K562 (cell line): ENCODE results near the gene TRIP6. TPM values are rescaled to one million over a fixed set of nuclear protein-coding genes. Genes with fewer than 3 reads are reported as not detected.

Experiments used
- ATF6 ChIP-seq: sonication (generic); formaldehyde crosslinking; IDR thresholded peaks from 2 replicates; pipeline ENCODE4 v1.4.0; 2020; ENCODE audit warnings: mild to moderate bottlenecking, missing genetic modification reagents
- CCNT2 ChIP-seq: IDR thresholded peaks from 2 replicates; pipeline ENCODE4 v1.6.1; 2011; ENCODE audit warnings: borderline replicate concordance, low read depth, mild to moderate bottlenecking, moderate library complexity, mixed read lengths, low read length; ENCODE audit not compliant: insufficient read length; ENCODE audit errors: extremely low read depth
- CTCF ChIP-seq, 3 experiments: IDR thresholded peaks in 2 of 3; conservative IDR thresholded peaks in 1 of 3; 2 replicates each; pipeline ENCODE4 v1.5.1; 2011 to 2012; ENCODE audit warnings: low read length in 3 of 3, mild to moderate bottlenecking in 3 of 3, control low read depth in 2 of 3, improper control_type of control experiment in 1 of 3, inconsistent platforms in 1 of 3, low read depth in 1 of 3, mixed read lengths in 1 of 3, moderate library complexity in 1 of 3; ENCODE audit not compliant: insufficient read depth in 2 of 3
- ERF ChIP-seq: fragments of 450-650 bp; formaldehyde crosslinking; IDR thresholded peaks from 2 replicates; pipeline ENCODE4 v1.4.0; 2020; ENCODE audit warnings: mild to moderate bottlenecking, mixed read lengths
- GTF2E2 ChIP-seq: fragments of 200-800 bp; sonication (Bioruptor generic); IDR thresholded peaks from 2 replicates; pipeline ENCODE4 v1.6.1; 2016; ENCODE audit warnings: missing genetic modification characterization, missing compliant biosample characterization
- KDM5B ChIP-seq: fragments of 200-600 bp; sonication (generic); IDR thresholded peaks from 2 replicates; pipeline ENCODE4 v1.6.1; 2012; ENCODE audit warnings: low read depth, mild to moderate bottlenecking, moderate library complexity, low read length, control low read depth, inconsistent platforms; ENCODE audit not compliant: insufficient replicate concordance
- KLF10 ChIP-seq: fragments of 250-450 bp; sonication (Bioruptor Pico); IDR thresholded peaks from 2 replicates; pipeline ENCODE4 v1.6.1; 2021; ENCODE audit warnings: matching md5 sums
- LCOR ChIP-seq: sonication (generic); formaldehyde crosslinking; IDR thresholded peaks from 2 replicates; pipeline ENCODE4 v1.8.0; 2022; ENCODE audit warnings: mild to moderate bottlenecking, missing genetic modification reagents
- MXI1 ChIP-seq: IDR thresholded peaks from 2 replicates; pipeline ENCODE4 v1.6.1; 2011; ENCODE audit warnings: low read depth, mild to moderate bottlenecking, improper control_type of control experiment, low read length
- NR4A1 ChIP-seq, 2 experiments: fragments of 250-450 bp in 1 of 2; fragments of 450-650 bp in 1 of 2; sonication (Bioruptor Pico) in 1 of 2; IDR thresholded peaks; 2 replicates each; pipeline versions ENCODE4 v1.4.0 to v1.6.1; 2016 to 2020; ENCODE audit warnings: mild to moderate bottlenecking in 2 of 2, missing compliant biosample characterization in 1 of 2, missing genetic modification characterization in 1 of 2, moderate library complexity in 1 of 2
- PBX2 ChIP-seq, 2 experiments: IDR thresholded peaks in 1 of 2; conservative IDR thresholded peaks in 1 of 2; 2 replicates each; pipeline ENCODE4 v1.6.1; 2016; ENCODE audit warnings: low read depth in 2 of 2, mild to moderate bottlenecking in 1 of 2, missing compliant biosample characterization in 1 of 2, missing genetic modification characterization in 1 of 2, moderate library complexity in 1 of 2
- PML ChIP-seq: IDR thresholded peaks from 2 replicates; pipeline ENCODE4 v1.6.1; 2012; ENCODE audit warnings: low read length, inconsistent platforms
- POLR2AphosphoS2 ChIP-seq: IDR thresholded peaks from 2 replicates; pipeline ENCODE4 v1.6.1; 2012; ENCODE audit warnings: low read length, improper control_type of control experiment
- POLR2H ChIP-seq: IDR thresholded peaks from 2 replicates; pipeline ENCODE4 v1.6.1; 2016; ENCODE audit warnings: missing genetic modification characterization, low read depth, mild to moderate bottlenecking, control low read depth, missing compliant biosample characterization, moderate library complexity
- PRMT5 ChIP-seq: sonication (generic); formaldehyde crosslinking; IDR thresholded peaks from 2 replicates; pipeline ENCODE4 v1.5.0; 2020; ENCODE audit warnings: missing genetic modification reagents
- SIN3A ChIP-seq, 2 experiments: fragments of 150-350 bp in 1 of 2; IDR thresholded peaks; 2 replicates each; pipeline ENCODE4 v1.6.1; 2011 to 2016; ENCODE audit warnings: borderline replicate concordance in 2 of 2, low read depth in 2 of 2, low read length in 2 of 2, mild to moderate bottlenecking in 2 of 2, moderate library complexity in 2 of 2; ENCODE audit not compliant: control insufficient read depth in 1 of 2
- U2AF1 ChIP-seq: fragments of 200-400 bp; formaldehyde crosslinking; optimal IDR thresholded peaks from 2 replicates; pipeline ENCODE3; 2017; ENCODE audit warnings: mild to moderate bottlenecking, low read depth, low read length, moderate library complexity
- polyA plus RNA-seq, 8 experiments: library from polyadenylated mRNA; depleted of rRNA in 4 of 8; stranded (reverse) in 5 of 8; unstranded in 3 of 8; fragments of >200 nt; fragmentation: Nextera tagmentation in 2 of 8; fragmentation: Illumina TruSeq in 1 of 8; extraction: Ambion mirVana in 2 of 8; extraction: Trizol in 1 of 8; gene quantifications; 2 replicates each; pipeline versions ENCODE4 v1.2.1 to v1.2.3, GENCODE V29; 2011 to 2014; ENCODE audit warnings: inconsistent platforms in 1 of 8, missing spikeins in 1 of 8
- total RNA-seq, 7 experiments: library from RNA; depleted of rRNA in 6 of 7; stranded (reverse); fragments of >200 nt in 6 of 7; fragmentation: Illumina TruSeq in 2 of 7; extraction: Trizol in 2 of 7; gene quantifications; 2 replicates each; pipeline versions ENCODE4 v1.2.1 to v1.2.3, GENCODE V29; 2011 to 2021; ENCODE audit warnings: low replicate concordance in 1 of 7

TRIP6 gene
- total and polyA plus RNA-seq, 9 of the 15 experiments (the other 6 are each of a cell fraction or from before 2014, with no cell fraction given) = 5.9 to 141 (median 54.0) TPM

GRCh38 chr7:100888988-100889750, 22.0 kb downstream of the TRIP6 start, which contains the start of gene UFSP1 (continued):
- peak; percentile 97; the same call in 1 of the 2 replicates for TF ChIP-seq ATF6 (CRISPR knock-in tag)
- TF ChIP-seq ERF = no peak; the same call in none of the 2 replicates
- TF ChIP-seq MXI1 = peak; percentile 83; the same call in 1 of the 2 replicates
- TF ChIP-seq LCOR = peak; percentile 88
- peak; percentile 53 to 89; a peak in 3 of 4 replicates for TF ChIP-seq SIN3A (IDR thresholded peaks at IDR 0.05; ENCODE audit: borderline replicate concordance in 2 of 2, control insufficient read depth in 1 of 2, low read depth in 2 of 2, low read length in 2 of 2)
- TF ChIP-seq POLR2AphosphoS2 = 0 out of 2 replicates have a peak, but pooled peaks have one; percentile 66
- peak; percentile 86; the same call in 1 of the 2 replicates for TF ChIP-seq PRMT5 (CRISPR knock-in tag)
- 0 out of 6 replicates have a peak, but pooled peaks of 1 of the 3 experiments have one; percentile 2 for TF ChIP-seq CTCF (IDR thresholded peaks at IDR 0.05 in 2 of 3, conservative IDR thresholded peaks at IDR 0.05 in 1 of 3; ENCODE audit: insufficient read depth in 2 of 3, low read depth in 1 of 3, low read length in 3 of 3)
- TF ChIP-seq CCNT2 = peak; percentile 76
- TF ChIP-seq U2AF1 = peak; percentile 84
- 0 out of 2 replicates have a peak, but pooled peaks have one; percentile 63 for TF ChIP-seq GTF2E2 (tag)
- peak; percentile 45 for TF ChIP-seq POLR2H (tag)
- TF ChIP-seq KDM5B = peak; percentile 68
- peak; percentile 49 for TF ChIP-seq PML
- TF ChIP-seq NR4A1 (CRISPR knock-in tag; IDR thresholded peaks at IDR 0.05) = peak; percentile 44; the same call in 1 of the 2 replicates
- TF ChIP-seq NR4A1 (tag; IDR thresholded peaks at IDR 0.05) = peak; percentile 84
- 0 out of 2 replicates have a peak, but pooled peaks have one; percentile 58 for TF ChIP-seq KLF10 (CRISPR knock-in tag)
- TF ChIP-seq PBX2 (CRISPR knock-in tag; IDR thresholded peaks at IDR 0.05; ENCODE audit: low read depth) = no peak
- no peak for TF ChIP-seq PBX2 (tag; conservative IDR thresholded peaks at IDR 0.05; ENCODE audit: low read depth)
